HFFc6 (cell line): Measurements from ENCODE around the gene STIM2. TPM values are rescaled to one million over a fixed set of nuclear protein-coding genes. Genes with fewer than 3 reads are reported as not detected.

ENCODE experiments used
- DNase-seq: peaks from one replicate; pipeline ENCODE4 v3.0.0-alpha.2; 2018
- H3K27ac Mint-ChIP-seq: 2 replicates; pipeline ENCODE4 v1.8.0; 2020; ENCODE audit warnings: mild to moderate bottlenecking, mixed read lengths
- H3K27me3 Mint-ChIP-seq: 2 replicates; pipeline ENCODE4 v1.8.0; 2021; ENCODE audit warnings: mild to moderate bottlenecking, moderate library complexity, mixed read lengths; ENCODE audit not compliant: insufficient read depth
- H3K36me3 Mint-ChIP-seq: 2 replicates; pipeline ENCODE4 v1.8.0; 2021; ENCODE audit warnings: low read depth, mixed read lengths
- H3K4me1 Mint-ChIP-seq: 2 replicates; pipeline ENCODE4 v1.8.0; 2020; ENCODE audit warnings: low read depth, mixed read lengths
- H3K4me3 Mint-ChIP-seq: 2 replicates; pipeline ENCODE4 v1.8.0; 2020; ENCODE audit warnings: mild to moderate bottlenecking, moderate library complexity, mixed read lengths
- H3K9me3 Mint-ChIP-seq: 2 replicates; pipeline ENCODE4 v1.8.0; 2020; ENCODE audit warnings: mild to moderate bottlenecking, mixed read lengths
- total RNA-seq, 6 experiments: library from RNA; stranded (reverse); fragmentation: NEBNext Ultra II Directional; extraction: Animal tissue kit (Norgen Biotek cat#: 25700); gene quantifications; 2 replicates in 1 of 6; 3 replicates in 5 of 6; pipeline ENCODE4 v1.2.3, GENCODE V29; 2021
- TF ChIP-seq, protein P1 (sequence below): fragments of 200-600 bp; sonication (generic); IDR thresholded peaks from 2 replicates; pipeline ENCODE4 v1.5.0; 2021; ENCODE audit warnings: antibody characterized with exemption, mild to moderate bottlenecking

The STIM2 gene
- total RNA-seq, 6 experiments from 2014 or later: 13.7 to 17.1 (median 16.0) TPM

DNA sequence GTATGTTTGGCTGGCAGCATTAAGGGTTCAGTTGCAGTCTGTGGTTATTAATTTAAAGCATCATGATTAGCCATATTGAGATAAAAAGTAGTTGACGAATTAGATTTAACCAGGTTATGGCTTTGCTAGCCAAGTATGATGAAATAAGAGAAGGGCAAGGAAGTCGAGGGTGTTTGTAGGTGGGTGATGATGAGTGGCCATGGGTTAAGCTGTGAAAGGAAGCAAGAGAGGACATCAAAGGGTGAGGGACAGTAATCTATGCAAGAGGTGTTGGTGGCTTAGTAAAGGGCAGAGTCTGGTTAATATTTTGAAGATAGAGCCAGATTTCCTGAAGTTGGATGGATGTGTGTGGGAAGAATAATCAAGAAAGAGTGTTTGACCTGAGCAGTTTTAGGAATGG is 44.5 kb downstream of the STIM2 start:
- peaks cover 2% of the 10 kb centered on the region; the same call in 1 of the 2 replicates for H3K27me3 Mint-ChIP-seq
- H3K9me3 Mint-ChIP-seq: no peaks in the 10 kb centered on the region
- H3K36me3 Mint-ChIP-seq: no peaks in the 10 kb centered on the region
- no peak for DNase-seq
- no peak overlapping the region for H3K4me3 Mint-ChIP-seq
- no peaks in the 10 kb centered on the region for H3K4me1 Mint-ChIP-seq
- no peak overlapping the region for H3K27ac Mint-ChIP-seq
- TF ChIP-seq, protein P1, sequence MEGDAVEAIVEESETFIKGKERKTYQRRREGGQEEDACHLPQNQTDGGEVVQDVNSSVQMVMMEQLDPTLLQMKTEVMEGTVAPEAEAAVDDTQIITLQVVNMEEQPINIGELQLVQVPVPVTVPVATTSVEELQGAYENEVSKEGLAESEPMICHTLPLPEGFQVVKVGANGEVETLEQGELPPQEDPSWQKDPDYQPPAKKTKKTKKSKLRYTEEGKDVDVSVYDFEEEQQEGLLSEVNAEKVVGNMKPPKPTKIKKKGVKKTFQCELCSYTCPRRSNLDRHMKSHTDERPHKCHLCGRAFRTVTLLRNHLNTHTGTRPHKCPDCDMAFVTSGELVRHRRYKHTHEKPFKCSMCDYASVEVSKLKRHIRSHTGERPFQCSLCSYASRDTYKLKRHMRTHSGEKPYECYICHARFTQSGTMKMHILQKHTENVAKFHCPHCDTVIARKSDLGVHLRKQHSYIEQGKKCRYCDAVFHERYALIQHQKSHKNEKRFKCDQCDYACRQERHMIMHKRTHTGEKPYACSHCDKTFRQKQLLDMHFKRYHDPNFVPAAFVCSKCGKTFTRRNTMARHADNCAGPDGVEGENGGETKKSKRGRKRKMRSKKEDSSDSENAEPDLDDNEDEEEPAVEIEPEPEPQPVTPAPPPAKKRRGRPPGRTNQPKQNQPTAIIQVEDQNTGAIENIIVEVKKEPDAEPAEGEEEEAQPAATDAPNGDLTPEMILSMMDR: no peak

DNA sequence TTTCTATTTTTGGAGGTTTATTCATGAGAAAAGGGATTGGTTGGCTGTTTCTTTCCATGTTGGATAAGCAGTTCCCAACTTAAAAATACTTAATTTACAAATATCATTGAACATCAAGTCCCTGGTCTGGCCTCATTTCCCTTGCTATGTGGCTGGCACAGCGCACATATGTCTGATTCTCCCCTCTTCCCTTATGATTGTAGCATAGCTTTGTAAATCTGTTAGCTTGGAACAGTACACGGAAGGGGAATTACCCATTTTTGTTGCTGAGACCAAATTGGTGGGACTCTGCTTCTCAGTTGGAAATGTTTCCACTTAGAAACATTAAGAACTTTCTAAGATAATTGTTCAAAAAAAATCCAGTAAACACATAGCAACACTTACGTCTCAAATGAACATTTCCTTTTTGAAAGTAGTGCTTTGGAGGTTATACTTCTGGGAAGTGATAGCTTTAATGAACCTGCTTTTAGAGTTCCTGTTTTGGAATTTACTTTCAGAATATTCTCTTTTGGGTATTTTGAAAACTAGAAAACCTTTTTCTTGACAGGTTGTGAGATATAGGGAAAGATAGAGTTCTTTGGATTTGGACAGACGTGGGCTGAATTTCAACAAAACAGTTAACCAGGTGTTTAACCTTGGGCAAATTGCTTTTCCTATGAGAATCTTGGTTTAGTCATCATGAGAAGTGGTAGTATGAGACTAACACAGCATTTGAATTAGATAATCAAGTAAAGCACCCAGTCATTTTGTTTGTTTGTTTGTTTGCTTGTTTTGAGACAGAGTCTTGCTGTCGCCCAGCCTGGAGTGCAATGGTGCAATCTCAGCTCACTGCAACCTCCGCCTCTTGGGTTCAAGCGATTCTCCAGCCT is 47.3 kb downstream of the STIM2 start:
- Mint-ChIP-seq H3K9me3 (no peaks in the 10 kb centered on the region), H3K4me3 (no peak overlapping the region), H3K4me1 (peaks cover 5% of the 10 kb centered on the region; the same call in 1 of the 2 replicates), H3K27ac (no peak overlapping the region), H3K27me3 (peaks cover 2% of the 10 kb centered on the region; the same call in 1 of the 2 replicates), H3K36me3 (no peaks in the 10 kb centered on the region)
- no peak for DNase-seq
- TF ChIP-seq, protein P1: no peak

DNA sequence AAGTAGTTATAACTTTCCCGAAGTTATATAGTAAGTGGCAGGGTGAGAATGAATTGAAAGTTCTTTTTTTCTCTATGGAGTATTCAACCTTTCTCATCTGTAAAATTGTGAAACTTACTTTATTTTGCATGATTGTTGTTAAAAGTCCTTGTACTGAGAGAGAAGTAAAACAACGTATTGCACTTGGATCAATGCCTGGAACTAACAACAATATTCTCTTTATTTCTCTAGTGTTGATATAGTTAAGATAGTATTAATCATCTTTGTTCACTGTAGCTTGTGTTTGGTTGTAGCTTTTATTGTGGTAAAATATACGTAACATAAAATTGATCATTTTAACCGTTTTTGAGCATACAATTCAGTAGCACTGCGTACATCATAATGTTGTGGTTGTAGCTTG is 48.7 kb downstream of the STIM2 start:
- DNase-seq: no peak
- peaks cover 6% of the 10 kb centered on the region; the same call in 1 of the 2 replicates for H3K4me1 Mint-ChIP-seq
- TF ChIP-seq, protein P1: no peak
- no peak overlapping the region for H3K4me3 Mint-ChIP-seq
- peaks cover 2% of the 10 kb centered on the region; the same call in 1 of the 2 replicates for H3K27me3 Mint-ChIP-seq
- H3K36me3 Mint-ChIP-seq: no peaks in the 10 kb centered on the region
- no peak overlapping the region for H3K27ac Mint-ChIP-seq
- H3K9me3 Mint-ChIP-seq: no peaks in the 10 kb centered on the region

DNA sequence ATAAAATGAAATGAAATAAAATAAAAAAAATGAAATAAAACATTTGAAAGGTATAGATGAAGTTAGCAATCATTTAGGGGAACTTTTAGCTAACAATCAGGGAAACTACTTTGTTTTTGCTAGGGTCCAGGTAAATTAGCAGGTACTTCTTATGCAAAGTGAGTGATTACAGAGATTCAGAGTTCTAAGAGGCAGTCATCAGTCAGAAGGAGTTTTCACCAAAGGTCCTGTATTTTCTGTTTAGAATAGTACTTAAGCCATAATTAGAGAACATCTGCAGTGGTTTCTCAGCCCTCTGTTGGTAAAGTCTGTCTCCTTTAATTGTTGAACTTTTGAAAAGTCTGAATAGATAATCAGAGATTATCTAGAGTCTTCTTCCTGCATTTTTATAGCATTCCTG is 50.6 kb downstream of the STIM2 start:
- TF ChIP-seq, protein P1: no peak
- peaks cover 9% of the 10 kb centered on the region; the same call in 1 of the 2 replicates for H3K4me1 Mint-ChIP-seq
- no peaks in the 10 kb centered on the region for H3K27me3 Mint-ChIP-seq
- H3K4me3 Mint-ChIP-seq: no peak overlapping the region
- no peak for DNase-seq
- no peaks in the 10 kb centered on the region for H3K9me3 Mint-ChIP-seq
- H3K27ac Mint-ChIP-seq: no peak overlapping the region
- no peaks in the 10 kb centered on the region for H3K36me3 Mint-ChIP-seq

DNA sequence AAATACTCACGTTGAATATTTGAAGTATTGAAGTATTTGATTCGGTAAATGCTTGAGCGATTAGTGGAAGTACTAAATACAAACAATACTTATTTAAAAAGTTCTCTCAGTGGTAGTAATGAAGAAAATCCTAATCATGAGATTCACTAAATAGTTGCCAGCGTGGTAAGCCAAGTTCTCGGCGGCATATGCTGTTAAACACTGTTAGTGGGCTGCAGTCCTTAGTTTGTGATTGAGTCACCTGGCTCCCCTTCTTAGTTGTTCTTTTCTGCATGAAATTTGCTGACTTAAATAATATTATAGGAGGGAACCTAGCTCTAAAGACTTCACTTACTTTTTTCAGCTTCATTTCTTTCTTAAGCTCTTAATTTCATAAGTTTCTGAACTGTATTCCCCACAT is 51.4 kb downstream of the STIM2 start:
- Mint-ChIP-seq H3K27me3 (no peaks in the 10 kb centered on the region), H3K27ac (no peak overlapping the region), H3K36me3 (no peaks in the 10 kb centered on the region), H3K9me3 (no peaks in the 10 kb centered on the region), H3K4me3 (no peak overlapping the region), H3K4me1 (peaks cover 12% of the 10 kb centered on the region; the same call in 1 of the 2 replicates)
- DNase-seq: no peak
- TF ChIP-seq, protein P1: no peak
